Kidney epithelial cell (primary cell): ENCODE measurements around the gene DFFA. TPM values are rescaled to one million over a fixed set of nuclear protein-coding genes. Genes with fewer than 3 reads are reported as not detected.
A peak's percentile ranks its signal among the peaks of the same experiment; 100 is the strongest.

ENCODE experiments used
- DNase-seq: peaks from one replicate; pipeline ENCODE4 v3.0.0-alpha.2; 2010; ENCODE audit warnings: low read depth
- H3K27me3 ChIP-seq: 2 replicates; pipeline ENCODE4 v1.6.0; 2011; ENCODE audit warnings: low read length; ENCODE audit not compliant: control insufficient read depth, insufficient read depth
- H3K36me3 ChIP-seq: 2 replicates; pipeline ENCODE4 v1.5.1; 2011; ENCODE audit warnings: low read length; ENCODE audit not compliant: control insufficient read depth, insufficient read depth
- H3K4me3 ChIP-seq: 2 replicates; pipeline ENCODE4 v1.5.1; 2011; ENCODE audit warnings: low read depth, mild to moderate bottlenecking, control low read depth, low read length
- CTCF ChIP-seq: IDR thresholded peaks from 2 replicates; pipeline ENCODE4 v1.5.1; 2011; ENCODE audit warnings: mild to moderate bottlenecking, moderate library complexity, low read length, control low read depth, inconsistent platforms; ENCODE audit not compliant: insufficient read depth, poor library complexity, severe bottlenecking
- total RNA-seq: library from RNA; depleted of rRNA; stranded (reverse); fragments of >200 nt; gene quantifications from 2 replicates; pipeline ENCODE4 v1.2.3, GENCODE V29; 2015

The DFFA gene
- total RNA-seq, 1 donor from 2014 or later: 68.4 TPM

- no peak for TF ChIP-seq CTCF
- DNase-seq: no peak
Observed at GRCh38 chr1:10489291-10490055, 17.1 kb upstream of the DFFA start.

DNA sequence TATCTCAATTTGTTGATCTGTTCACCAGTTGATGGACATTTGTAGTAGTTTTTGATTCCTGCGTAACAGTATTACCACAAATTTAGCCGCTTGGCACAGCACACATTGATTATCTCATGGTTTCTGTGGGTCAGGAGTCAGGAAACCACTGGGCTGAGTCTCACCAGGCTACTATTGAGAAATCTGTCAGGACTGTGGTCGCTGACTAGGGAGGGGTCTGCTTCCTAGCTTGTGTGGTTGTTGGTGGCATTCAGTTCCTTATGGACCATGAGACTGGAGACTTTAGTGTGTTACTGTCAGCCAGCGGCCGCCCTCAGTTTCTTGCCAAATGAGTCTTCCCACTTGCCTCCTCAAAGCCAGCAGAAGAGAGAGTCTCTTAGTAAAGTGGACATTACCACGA lies 12.2 kb upstream of the DFFA start:
- H3K36me3 ChIP-seq: no peaks in the 10 kb centered on the region
- no peaks in the 10 kb centered on the region for H3K27me3 ChIP-seq
- H3K4me3 ChIP-seq: no peak overlapping the region
- no peak for TF ChIP-seq CTCF
- DNase-seq: no peak

More at GRCh38 chr1:10489291-10490055, 17.1 kb upstream of the DFFA start:
- Histone ChIP-seq H3K4me3 (no peak overlapping the region), H3K27me3 (no peaks in the 10 kb centered on the region), H3K36me3 (no peaks in the 10 kb centered on the region)

GRCh38 chr1:10480614-10481013 lies 8.3 kb upstream of the DFFA start:
- no peak for TF ChIP-seq CTCF
- H3K27me3 ChIP-seq: no peaks in the 10 kb centered on the region
- no peak for DNase-seq

DNA sequence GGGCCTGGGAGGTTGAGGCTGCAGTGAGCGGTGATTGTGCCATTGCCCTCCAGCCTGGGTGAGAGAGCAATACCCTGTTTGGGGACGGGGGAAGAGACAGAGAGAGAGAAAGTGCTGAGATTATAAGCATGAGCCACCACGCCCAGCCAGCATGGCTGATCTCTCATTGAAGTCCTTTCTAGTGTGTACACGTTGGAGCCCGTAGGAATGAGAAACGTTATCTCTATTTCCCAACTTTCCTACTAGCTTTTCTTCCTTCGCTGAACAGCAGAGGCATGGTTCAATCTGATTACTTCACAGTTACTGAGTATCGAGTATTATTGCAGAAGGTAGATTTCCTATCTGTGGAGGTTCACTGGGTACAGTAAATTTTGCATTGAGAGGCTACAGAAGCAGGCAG lies 7.0 kb upstream of the DFFA start:
- Histone ChIP-seq H3K36me3 (no peaks in the 10 kb centered on the region), H3K27me3 (no peaks in the 10 kb centered on the region), H3K4me3 (no peak overlapping the region)
- no peak for TF ChIP-seq CTCF
- DNase-seq: no peak

More at GRCh38 chr1:10480614-10481013, 8.3 kb upstream of the DFFA start:
- no peaks in the 10 kb centered on the region for H3K36me3 ChIP-seq
- no peak overlapping the region for H3K4me3 ChIP-seq

DNA sequence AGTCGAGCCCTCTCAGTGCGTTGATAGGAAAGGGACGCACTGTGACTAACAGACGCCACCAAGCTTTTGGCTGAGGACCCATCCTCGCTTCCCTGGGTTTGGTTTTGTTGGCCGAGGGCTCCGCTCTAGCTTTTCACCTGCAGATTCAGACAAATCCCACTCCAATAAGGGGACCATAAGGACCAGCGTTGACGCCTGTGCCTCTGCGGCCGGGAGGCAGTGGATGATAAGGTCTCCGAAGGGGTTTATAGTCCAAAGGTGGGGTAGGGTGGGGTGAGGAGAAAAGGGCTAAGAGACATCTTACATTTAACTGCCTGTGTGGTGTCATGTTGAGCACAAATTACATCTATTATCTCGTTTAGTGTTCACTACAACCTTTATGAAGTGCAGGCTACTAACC lies 3.2 kb upstream of the DFFA start:
- peak overlapping the region; percentile 80 for H3K4me3 ChIP-seq
- TF ChIP-seq CTCF: no peak
- DNase-seq: no peak
- H3K27me3 ChIP-seq: no peaks in the 10 kb centered on the region
- no peaks in the 10 kb centered on the region for H3K36me3 ChIP-seq
